Type B pancreatic cell (in vitro differentiated cells): ENCODE measurements around the gene PNP. TPM values are rescaled to one million over a fixed set of nuclear protein-coding genes. Genes with fewer than 3 reads are reported as not detected.
A peak's percentile ranks its signal among the peaks of the same experiment; 100 is the strongest.

ENCODE experiments used
- DNase-seq: peaks from one replicate; pipeline ENCODE4 v3.0.0; 2021; ENCODE audit warnings: mixed read lengths; ENCODE audit not compliant: unreplicated experiment; ENCODE audit errors: extremely low spot score
- H3K27ac Mint-ChIP-seq: 2 replicates; pipeline ENCODE4 v1.8.0; 2021; ENCODE audit warnings: mild to moderate bottlenecking, mixed read lengths
- H3K27me3 Mint-ChIP-seq: 2 replicates; pipeline ENCODE4 v1.8.0; 2021; ENCODE audit warnings: mixed read lengths
- H3K36me3 Mint-ChIP-seq: 2 replicates; pipeline ENCODE4 v1.8.0; 2021; ENCODE audit warnings: mixed read lengths
- H3K4me1 Mint-ChIP-seq: one replicate; pipeline ENCODE4 v1.8.0; 2021; ENCODE audit warnings: mixed read lengths; ENCODE audit not compliant: unreplicated experiment
- H3K4me3 Mint-ChIP-seq: 2 replicates; pipeline ENCODE4 v1.8.0; 2021; ENCODE audit warnings: mild to moderate bottlenecking, mixed read lengths
- H3K9me3 Mint-ChIP-seq: 2 replicates; pipeline ENCODE4 v1.8.0; 2021; ENCODE audit warnings: mixed read lengths
- CTCF ChIP-seq: fragments of 200-600 bp; sonication (generic); conservative IDR thresholded peaks from 2 replicates; pipeline ENCODE4 v1.5.0; 2021; ENCODE audit warnings: antibody characterized with exemption, mild to moderate bottlenecking
- total RNA-seq: library from RNA; stranded (reverse); gene quantifications from 2 replicates; pipeline ENCODE4 v1.2.1, GENCODE V29; 2021; ENCODE audit warnings: low replicate concordance

PNP gene
- total RNA-seq, 1 donor from 2014 or later, result 36.9 TPM

GRCh38 chr14:20489093-20489994, 20.1 kb downstream of the PNP start:
- no peak for TF ChIP-seq CTCF
- no peak for DNase-seq
- Mint-ChIP-seq H3K9me3 (peaks cover 9% of the 10 kb centered on the region), H3K27me3 (no peaks in the 10 kb centered on the region), H3K4me3 (peak overlapping the region; percentile 81), H3K4me1 (peaks cover 11% of the 10 kb centered on the region), H3K36me3 (no peaks in the 10 kb centered on the region), H3K27ac (peak overlapping the region; percentile 97)

- H3K27ac Mint-ChIP-seq, result no peak overlapping the region
- H3K27me3 Mint-ChIP-seq, result no peaks in the 10 kb centered on the region
- no peak overlapping the region for H3K4me3 Mint-ChIP-seq
- H3K9me3 Mint-ChIP-seq, result peaks cover 13% of the 10 kb centered on the region
- no peak for DNase-seq
- no peak for TF ChIP-seq CTCF
- H3K36me3 Mint-ChIP-seq, result no peaks in the 10 kb centered on the region
- H3K4me1 Mint-ChIP-seq, result peaks cover 11% of the 10 kb centered on the region
Measured at GRCh38 chr14:20490563-20490962, 21.4 kb downstream of the PNP start.

- H3K9me3 Mint-ChIP-seq, result peaks cover 13% of the 10 kb centered on the region
- no peaks in the 10 kb centered on the region for H3K36me3 Mint-ChIP-seq
Measured at GRCh38 chr14:20492486-20492885, 23.3 kb downstream of the PNP start.

GRCh38 chr14:20493634-20494033, 24.4 kb downstream of the PNP start:
- Mint-ChIP-seq H3K4me3 (peak overlapping the region; percentile 79), H3K4me1 (peaks cover 12% of the 10 kb centered on the region), H3K27me3 (no peaks in the 10 kb centered on the region), H3K9me3 (peaks cover 13% of the 10 kb centered on the region), H3K36me3 (no peaks in the 10 kb centered on the region), H3K27ac (peak overlapping the region; percentile 96)
- no peak for DNase-seq
- TF ChIP-seq CTCF, result no peak

More at GRCh38 chr14:20492486-20492885, 23.3 kb downstream of the PNP start:
- Mint-ChIP-seq H3K27ac (peak overlapping the region; percentile 5), H3K4me1 (peaks cover 11% of the 10 kb centered on the region), H3K27me3 (no peaks in the 10 kb centered on the region), H3K4me3 (no peak overlapping the region)
- no peak for DNase-seq
- TF ChIP-seq CTCF, result no peak

- TF ChIP-seq CTCF, result no peak
- H3K27me3 Mint-ChIP-seq, result no peaks in the 10 kb centered on the region
- H3K4me3 Mint-ChIP-seq, result peak overlapping the region; percentile 43
- peak overlapping the region; percentile 79 for H3K27ac Mint-ChIP-seq
- H3K9me3 Mint-ChIP-seq, result peaks cover 8% of the 10 kb centered on the region
- no peaks in the 10 kb centered on the region for H3K36me3 Mint-ChIP-seq
- DNase-seq, result no peak
- peaks cover 15% of the 10 kb centered on the region for H3K4me1 Mint-ChIP-seq
Measured at GRCh38 chr14:20494935-20495766, 25.9 kb downstream of the PNP start.
